Mesenchymal stem cell (in vitro differentiated cells and primary cell): Measurements from ENCODE around the gene SVEP1.

Experiments used
- DNase-seq: peaks from one replicate; pipeline ENCODE4 v3.0.0-alpha.2; 2013
- H2AFZ ChIP-seq: one replicate; pipeline ENCODE4 v1.6.1; 2013; ENCODE audit warnings: low read depth, mild to moderate bottlenecking, control low read depth, inconsistent platforms, low read length, moderate library complexity
- H2AK5ac ChIP-seq: 2 replicates; pipeline ENCODE4 v1.6.1; 2013; ENCODE audit warnings: low read length, moderate library complexity, mild to moderate bottlenecking, inconsistent platforms; ENCODE audit not compliant: severe bottlenecking
- H2BK120ac ChIP-seq: one replicate; pipeline ENCODE4 v1.6.1; 2013; ENCODE audit warnings: low read depth, mild to moderate bottlenecking, inconsistent platforms, low read length, moderate library complexity
- H2BK12ac ChIP-seq, 2 experiments: one replicate each; pipeline ENCODE4 v1.6.1; 2013; ENCODE audit warnings: inconsistent platforms in 2 of 2, low read length in 2 of 2, mild to moderate bottlenecking in 2 of 2, moderate library complexity in 2 of 2, control low read depth in 1 of 2
- H2BK15ac ChIP-seq: one replicate; pipeline ENCODE4 v1.6.1; 2013; ENCODE audit warnings: mild to moderate bottlenecking, low read depth, inconsistent platforms; ENCODE audit not compliant: poor library complexity, severe bottlenecking
- H2BK5ac ChIP-seq: 2 replicates; pipeline ENCODE4 v1.6.1; 2013; ENCODE audit warnings: low read depth, mild to moderate bottlenecking, low read length, control low read depth, inconsistent platforms; ENCODE audit not compliant: poor library complexity, severe bottlenecking
- H3K14ac ChIP-seq, 2 experiments: one replicate each; pipeline ENCODE4 v1.6.1; 2013; ENCODE audit warnings: inconsistent platforms in 2 of 2, low read length in 2 of 2, control low read depth in 1 of 2, mild to moderate bottlenecking in 1 of 2, moderate library complexity in 1 of 2
- H3K18ac ChIP-seq, 2 experiments: one replicate each; pipeline ENCODE4 v1.6.1; 2013; ENCODE audit warnings: inconsistent platforms in 2 of 2, low read length in 2 of 2, control low read depth in 1 of 2, low read depth in 1 of 2, mild to moderate bottlenecking in 1 of 2
- H3K23ac ChIP-seq, 2 experiments: one replicate each; pipeline ENCODE4 v1.6.1; 2013; ENCODE audit warnings: inconsistent platforms in 2 of 2, low read length in 2 of 2, mild to moderate bottlenecking in 2 of 2, moderate library complexity in 2 of 2, control low read depth in 1 of 2
- H3K27ac ChIP-seq: 2 replicates; pipeline ENCODE4 v1.5.1; 2013; ENCODE audit warnings: mild to moderate bottlenecking, moderate library complexity, low read length, control low read depth, inconsistent platforms; ENCODE audit not compliant: poor library complexity, severe bottlenecking
- H3K27me3 ChIP-seq, 2 experiments: 2 replicates each; pipeline versions ENCODE4 v1.6.1 to v1.7.0; 2013; ENCODE audit warnings: low read length in 2 of 2, mild to moderate bottlenecking in 2 of 2, moderate library complexity in 2 of 2, control low read depth in 1 of 2, inconsistent platforms in 1 of 2; ENCODE audit not compliant: control insufficient read depth in 1 of 2, insufficient read depth in 1 of 2
- H3K36me3 ChIP-seq, 2 experiments: 2 replicates each; pipeline versions ENCODE4 v1.6.1 to v1.7.0; 2013; ENCODE audit warnings: low read length in 2 of 2, control low read depth in 1 of 2, inconsistent platforms in 1 of 2, low read depth in 1 of 2, mild to moderate bottlenecking in 1 of 2; ENCODE audit not compliant: insufficient read depth in 2 of 2, control insufficient read depth in 1 of 2
- H3K4ac ChIP-seq, 2 experiments: one replicate each; pipeline ENCODE4 v1.6.1; 2013; ENCODE audit warnings: inconsistent platforms in 2 of 2, low read length in 2 of 2, mild to moderate bottlenecking in 2 of 2, moderate library complexity in 2 of 2, control low read depth in 1 of 2, low read depth in 1 of 2
- H3K4me1 ChIP-seq: 2 replicates; pipeline ENCODE4 v1.6.1; 2013; ENCODE audit warnings: low read depth, low read length, control low read depth; ENCODE audit not compliant: control insufficient read depth, insufficient read depth
- H3K4me2 ChIP-seq: 2 replicates; pipeline ENCODE4 v1.6.1; 2013; ENCODE audit warnings: low read length, mild to moderate bottlenecking, inconsistent platforms; ENCODE audit not compliant: poor library complexity, severe bottlenecking
- H3K4me3 ChIP-seq, 2 experiments: 2 replicates each; pipeline versions ENCODE4 v1.5.1 to v1.7.0; 2013; ENCODE audit warnings: low read length in 2 of 2, mild to moderate bottlenecking in 2 of 2, control low read depth in 1 of 2, low read depth in 1 of 2; ENCODE audit not compliant: insufficient read depth in 1 of 2
- H3K79me1 ChIP-seq: replicated peaks from 2 replicates; pipeline ENCODE4 v1.6.1; 2013; ENCODE audit warnings: mild to moderate bottlenecking, control low read depth, low read length, inconsistent platforms; ENCODE audit not compliant: poor library complexity, severe bottlenecking
- H3K9ac ChIP-seq: 2 replicates; pipeline ENCODE4 v1.7.0; 2013; ENCODE audit warnings: mild to moderate bottlenecking, low read length, moderate library complexity
- H3K9me3 ChIP-seq: 2 replicates; pipeline ENCODE4 v1.7.0; 2013; ENCODE audit warnings: mild to moderate bottlenecking, low read length; ENCODE audit not compliant: control insufficient read depth
- H4K8ac ChIP-seq: one replicate; pipeline ENCODE4 v1.6.1; 2013; ENCODE audit warnings: inconsistent platforms, mild to moderate bottlenecking, low read length, moderate library complexity
- H4K91ac ChIP-seq: one replicate; pipeline ENCODE4 v1.6.1; 2013; ENCODE audit warnings: mild to moderate bottlenecking, low read length, inconsistent platforms
- WGBS: methylation state at CpG from one replicate; pipeline ENCODE4 v1.1.7; 2013; ENCODE audit warnings: mixed read lengths; 5-methylcytosine and 5-hydroxymethylcytosine counted together

Gene SVEP1

GRCh38 chr9:110427497-110428104, 151.9 kb downstream of the SVEP1 start:
- H3K27me3 ChIP-seq: no peaks in the 10 kb centered on the region
- H2BK15ac ChIP-seq: peak overlapping the region; percentile 65
- no peak overlapping the region for H3K4ac ChIP-seq
- H3K23ac ChIP-seq: no peak overlapping the region
- peak overlapping the region in 1 of 2 experiments; percentile 34 for H3K18ac ChIP-seq
- H4K8ac ChIP-seq: no peak overlapping the region
- peak overlapping the region; percentile 31 for H4K91ac ChIP-seq
- peak overlapping the region; percentile 3 to 30 for H2BK12ac ChIP-seq
- DNase-seq: peak; percentile 52
- no peaks in the 10 kb centered on the region for H3K4me1 ChIP-seq
- no peak overlapping the region for H3K27ac ChIP-seq
- 59% methylated on average over 7 of the region's 7 CpGs for WGBS
- no peak overlapping the region for H3K4me2 ChIP-seq
- no peak overlapping the region for H2AK5ac ChIP-seq
- H3K9ac ChIP-seq: no peak overlapping the region
- no peak overlapping the region for H2BK5ac ChIP-seq
- H2BK120ac ChIP-seq: no peak overlapping the region
- no peak overlapping the region for H2AFZ ChIP-seq
- peaks cover 0 to 50% of the 10 kb centered on the region in 2 experiments for H3K36me3 ChIP-seq
- H3K79me1 ChIP-seq: no peaks in the 10 kb centered on the region
- no peaks in the 10 kb centered on the region for H3K9me3 ChIP-seq
- no peak overlapping the region for H3K4me3 ChIP-seq
- H3K14ac ChIP-seq: no peak overlapping the region

GRCh38 chr9:110426052-110426709, 153.4 kb downstream of the SVEP1 start:
- H3K36me3 ChIP-seq: peaks cover 0 to 39% of the 10 kb centered on the region in 2 experiments
- no peak overlapping the region for H2AK5ac ChIP-seq
- no peak overlapping the region for H3K18ac ChIP-seq
- H3K9me3 ChIP-seq: no peaks in the 10 kb centered on the region
- H3K4me2 ChIP-seq: no peak overlapping the region
- no peaks in the 10 kb centered on the region for H3K27me3 ChIP-seq
- no peaks in the 10 kb centered on the region for H3K79me1 ChIP-seq
- H3K4ac ChIP-seq: no peak overlapping the region
- no peak overlapping the region for H3K9ac ChIP-seq
- no peak overlapping the region for H3K27ac ChIP-seq
- no peaks in the 10 kb centered on the region for H3K4me1 ChIP-seq
- no peak overlapping the region for H4K91ac ChIP-seq
- peak; percentile 32 for DNase-seq
- H3K4me3 ChIP-seq: no peak overlapping the region
- H3K23ac ChIP-seq: no peak overlapping the region
- 100% methylated on average over 1 of the region's 2 CpGs for WGBS
- no peak overlapping the region for H2BK120ac ChIP-seq
- H2BK5ac ChIP-seq: no peak overlapping the region
- no peak overlapping the region for H2AFZ ChIP-seq
- H2BK15ac ChIP-seq: no peak overlapping the region
- no peak overlapping the region for H3K14ac ChIP-seq
- H4K8ac ChIP-seq: no peak overlapping the region
- no peak overlapping the region for H2BK12ac ChIP-seq

- Histone ChIP-seq H2BK120ac (no peak overlapping the region), H3K4me2 (no peak overlapping the region), H3K18ac (no peak overlapping the region), H3K79me1 (no peaks in the 10 kb centered on the region), H3K4me1 (no peaks in the 10 kb centered on the region), H4K8ac (no peak overlapping the region), H4K91ac (no peak overlapping the region), H3K9ac (no peak overlapping the region), H2BK5ac (no peak overlapping the region), H2AFZ (no peak overlapping the region), H3K27ac (no peak overlapping the region), H2BK15ac (no peak overlapping the region), H3K14ac (no peak overlapping the region), H3K36me3 (peaks cover 0 to 40% of the 10 kb centered on the region in 2 experiments), H3K4me3 (no peak overlapping the region), H3K4ac (no peak overlapping the region), H3K9me3 (no peaks in the 10 kb centered on the region), H2BK12ac (no peak overlapping the region), H3K27me3 (no peaks in the 10 kb centered on the region), H3K23ac (no peak overlapping the region), H2AK5ac (no peak overlapping the region)
- DNase-seq: no peak
- whole genome bisulfite sequencing: 100% methylated on average over 1 of the region's 2 CpGs
Observed at GRCh38 chr9:110414471-110414870, 165.1 kb downstream of the SVEP1 start.

- Histone ChIP-seq H3K79me1 (no peaks in the 10 kb centered on the region), H3K23ac (no peak overlapping the region), H3K18ac (no peak overlapping the region), H2AFZ (no peak overlapping the region), H3K4ac (no peak overlapping the region), H2AK5ac (no peak overlapping the region), H4K91ac (no peak overlapping the region), H2BK5ac (no peak overlapping the region), H2BK15ac (no peak overlapping the region), H4K8ac (no peak overlapping the region), H2BK120ac (no peak overlapping the region), H3K14ac (no peak overlapping the region), H3K27ac (no peak overlapping the region), H3K4me1 (no peaks in the 10 kb centered on the region), H2BK12ac (no peak overlapping the region), H3K4me3 (no peak overlapping the region), H3K4me2 (no peak overlapping the region), H3K9ac (no peak overlapping the region), H3K9me3 (no peaks in the 10 kb centered on the region), H3K27me3 (peaks cover 0 to 8% of the 10 kb centered on the region in 2 experiments), H3K36me3 (peaks cover 0 to 69% of the 10 kb centered on the region in 2 experiments)
- no peak for DNase-seq
- WGBS: 99% methylated on average over 5 of the region's 5 CpGs
Observed at GRCh38 chr9:110410961-110411360, 168.6 kb downstream of the SVEP1 start.
